ENCODE measurements around the gene GON4L. TPM values are rescaled to one million over a fixed set of nuclear protein-coding genes. Genes with fewer than 3 reads are reported as not detected.
"Not testable (repeated sequence)": the region's sequence is repeated elsewhere in the genome, so short reads cannot be mapped to it uniquely, and the experiment has no call there.

The GON4L gene
- total and polyA plus RNA-seq, 2 donors from 2014 or later = 14.2 to 62.1 TPM

DNA sequence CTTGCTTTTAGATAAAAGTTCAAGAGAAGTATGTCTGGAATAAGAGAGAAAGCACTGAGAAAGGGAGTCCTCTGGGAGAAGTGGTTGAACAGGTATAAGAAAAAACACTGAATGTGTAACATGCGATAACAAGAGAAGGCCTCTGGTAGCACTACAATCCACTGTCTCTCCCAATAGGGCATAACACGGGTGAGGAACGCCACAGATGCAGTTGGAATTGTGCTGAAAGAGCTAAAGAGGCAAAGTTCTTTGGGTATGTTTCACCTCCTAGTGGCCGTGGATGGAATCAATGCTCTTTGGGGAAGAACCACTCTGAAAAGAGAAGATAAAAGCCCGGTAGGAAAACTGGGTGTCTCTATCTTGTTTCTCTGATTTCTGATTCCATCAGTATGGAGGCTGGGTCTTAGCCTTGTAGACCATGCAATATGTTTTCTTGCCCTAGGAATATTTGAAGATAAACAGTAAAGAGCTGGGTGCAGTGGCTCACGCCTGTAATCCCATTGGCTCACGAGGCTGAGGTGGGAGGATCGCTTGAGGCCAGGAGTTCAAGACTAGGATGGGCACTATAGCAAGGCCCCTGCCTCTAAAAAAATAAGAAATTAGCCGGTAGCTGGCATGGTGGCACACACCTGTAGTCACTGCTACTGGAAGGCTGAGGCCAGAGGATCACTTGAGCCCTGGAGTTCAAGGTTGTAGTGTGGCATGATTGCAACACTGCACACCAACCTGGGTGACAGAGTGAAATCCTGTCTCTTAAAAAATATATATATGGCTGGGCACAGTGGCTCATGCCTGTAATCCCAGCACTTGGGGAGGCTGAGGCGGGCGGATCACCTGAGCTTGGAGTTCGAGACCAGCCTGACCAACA lies 127.7 kb downstream of the GON4L start:
- no peak overlapping the region for H3K27ac ChIP-seq (ENCODE audit: low read depth in 2 of 2, low read length in 2 of 2)
- no peak overlapping the region for H3K4me3 ChIP-seq (ENCODE audit: low read length in 3 of 3)
- H3K4me1 ChIP-seq (ENCODE audit: control insufficient read depth in 2 of 3, insufficient read depth in 2 of 3, low read depth in 1 of 3, low read length in 3 of 3) = no peaks in the 10 kb centered on the region
- H3K9ac ChIP-seq (ENCODE audit: low read length in 3 of 3) = no peak overlapping the region
- TF ChIP-seq, protein P1, sequence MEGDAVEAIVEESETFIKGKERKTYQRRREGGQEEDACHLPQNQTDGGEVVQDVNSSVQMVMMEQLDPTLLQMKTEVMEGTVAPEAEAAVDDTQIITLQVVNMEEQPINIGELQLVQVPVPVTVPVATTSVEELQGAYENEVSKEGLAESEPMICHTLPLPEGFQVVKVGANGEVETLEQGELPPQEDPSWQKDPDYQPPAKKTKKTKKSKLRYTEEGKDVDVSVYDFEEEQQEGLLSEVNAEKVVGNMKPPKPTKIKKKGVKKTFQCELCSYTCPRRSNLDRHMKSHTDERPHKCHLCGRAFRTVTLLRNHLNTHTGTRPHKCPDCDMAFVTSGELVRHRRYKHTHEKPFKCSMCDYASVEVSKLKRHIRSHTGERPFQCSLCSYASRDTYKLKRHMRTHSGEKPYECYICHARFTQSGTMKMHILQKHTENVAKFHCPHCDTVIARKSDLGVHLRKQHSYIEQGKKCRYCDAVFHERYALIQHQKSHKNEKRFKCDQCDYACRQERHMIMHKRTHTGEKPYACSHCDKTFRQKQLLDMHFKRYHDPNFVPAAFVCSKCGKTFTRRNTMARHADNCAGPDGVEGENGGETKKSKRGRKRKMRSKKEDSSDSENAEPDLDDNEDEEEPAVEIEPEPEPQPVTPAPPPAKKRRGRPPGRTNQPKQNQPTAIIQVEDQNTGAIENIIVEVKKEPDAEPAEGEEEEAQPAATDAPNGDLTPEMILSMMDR (IDR thresholded peaks at IDR 0.05; ENCODE audit: borderline replicate concordance, extremely low read depth, insufficient read depth) = peak; percentile 50
- DNase-seq (peak in 4 of 5 donors; percentile 43 to 88 (median 70)), FAIRE-seq (no peak)
- H3K9me3 ChIP-seq (ENCODE audit: control insufficient read depth in 2 of 3, insufficient read depth in 1 of 3, low read length in 3 of 3) = no peaks in the 10 kb centered on the region
- intact Hi-C loops (cut with DNase I) = no loop called here
- H3K27me3 ChIP-seq (ENCODE audit: control insufficient read depth, insufficient read depth, low read length) = no peaks in the 10 kb centered on the region
- H3K36me3 ChIP-seq (ENCODE audit: control insufficient read depth in 2 of 3, insufficient read depth in 3 of 3, low read length in 3 of 3) = peaks cover 2 to 10% (median 6%) of the 10 kb centered on the region in 3 donors

DNA sequence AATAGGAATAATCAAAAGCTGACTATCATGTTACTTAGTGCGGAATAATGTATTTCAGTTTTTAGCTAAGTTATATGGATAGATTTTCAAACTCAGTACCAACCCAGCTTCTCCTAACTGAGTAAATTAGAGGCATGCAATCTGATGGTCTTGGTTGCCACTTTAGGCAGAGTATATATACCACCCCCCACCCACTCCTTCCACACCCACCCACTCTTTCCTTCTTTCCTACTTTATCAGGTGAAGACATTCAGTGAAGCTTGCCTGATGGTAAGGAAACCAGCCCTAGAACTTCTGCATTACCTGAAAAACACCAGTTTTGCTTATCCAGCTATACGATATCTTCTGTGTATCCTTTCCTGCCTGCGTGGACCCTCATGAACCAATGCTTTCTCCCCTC lies 131.9 kb downstream of the GON4L start:
- no peaks in the 10 kb centered on the region for H3K27me3 ChIP-seq (ENCODE audit: control insufficient read depth, insufficient read depth, low read length)
- H3K9ac ChIP-seq (ENCODE audit: low read length in 3 of 3) = no peak overlapping the region
- H3K4me1 ChIP-seq (ENCODE audit: control insufficient read depth in 2 of 3, insufficient read depth in 2 of 3, low read depth in 1 of 3, low read length in 3 of 3) = no peaks in the 10 kb centered on the region
- peaks cover 2 to 7% (median 3%) of the 10 kb centered on the region in 3 donors for H3K36me3 ChIP-seq (ENCODE audit: control insufficient read depth in 2 of 3, insufficient read depth in 3 of 3, low read length in 3 of 3)
- FAIRE-seq = no peak
- DNase-seq = no peak
- no peaks in the 10 kb centered on the region for H3K9me3 ChIP-seq (ENCODE audit: control insufficient read depth in 2 of 3, insufficient read depth in 1 of 3, low read length in 3 of 3)
- intact Hi-C loops (cut with DNase I) = no loop called here
- no peak overlapping the region for H3K4me3 ChIP-seq (ENCODE audit: low read length in 3 of 3)
- H3K27ac ChIP-seq (ENCODE audit: low read depth in 2 of 2, low read length in 2 of 2) = no peak overlapping the region
- TF ChIP-seq, protein P1 (IDR thresholded peaks at IDR 0.05; ENCODE audit: borderline replicate concordance, extremely low read depth, insufficient read depth) = no peak

DNA sequence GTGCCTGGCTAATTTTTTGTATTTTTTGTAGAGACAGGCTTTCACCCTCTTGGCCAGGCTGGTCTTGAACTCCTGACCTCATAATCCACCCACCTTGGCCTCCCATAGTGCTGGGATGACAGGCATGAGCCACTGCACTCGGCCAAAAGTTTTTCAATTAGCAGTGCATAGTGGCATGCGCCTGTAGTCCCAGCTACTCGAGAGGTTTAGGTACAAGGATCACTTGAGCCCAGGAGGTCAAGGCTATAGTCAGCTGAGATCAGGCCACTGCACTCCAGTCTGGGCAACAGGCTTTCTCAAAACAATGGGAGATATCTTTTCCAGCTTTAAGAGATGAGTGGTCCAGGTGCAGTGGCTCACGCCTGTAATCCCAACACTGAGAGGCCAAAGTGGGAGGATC lies 137.3 kb downstream of the GON4L start:
- no peak overlapping the region for H3K27ac ChIP-seq (ENCODE audit: low read depth in 2 of 2, low read length in 2 of 2)

DNA sequence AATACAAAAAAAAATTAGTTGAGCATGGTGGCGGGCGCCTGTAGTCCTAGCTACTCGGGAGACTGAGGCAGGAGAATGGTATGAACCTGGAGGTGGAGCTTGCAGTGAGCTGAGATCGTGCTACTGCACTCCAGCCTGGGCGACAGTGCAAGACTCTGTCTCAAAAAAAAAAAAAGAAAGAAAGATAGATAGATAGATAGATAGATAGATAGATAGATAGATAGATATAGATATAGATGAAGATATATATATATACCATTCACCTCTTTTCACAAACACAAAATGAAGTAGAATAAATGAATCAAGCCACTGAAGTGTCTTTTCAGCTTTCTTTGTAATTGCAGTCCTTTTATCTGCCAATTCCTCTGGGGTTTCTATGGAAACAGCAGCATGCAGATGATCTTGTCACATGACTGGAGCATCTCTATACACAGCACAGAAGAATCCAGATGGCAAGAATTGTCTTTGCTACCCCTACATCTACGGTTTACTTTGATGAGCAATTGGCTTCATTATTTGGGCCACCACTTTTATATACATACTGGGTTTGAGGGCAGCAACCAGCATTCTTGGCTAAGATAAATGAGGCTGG lies 138.4 kb downstream of the GON4L start:
- not testable (repeated sequence) for H3K36me3 ChIP-seq (ENCODE audit: control insufficient read depth in 2 of 3, insufficient read depth in 3 of 3, low read length in 3 of 3)

More for the DNA sequence above, 137.3 kb downstream of the GON4L start:
- Histone ChIP-seq H3K9me3 (ENCODE audit: control insufficient read depth in 2 of 3, insufficient read depth in 1 of 3, low read length in 3 of 3) (no peaks in the 10 kb centered on the region), H3K4me1 (ENCODE audit: control insufficient read depth in 2 of 3, insufficient read depth in 2 of 3, low read depth in 1 of 3, low read length in 3 of 3) (no peaks in the 10 kb centered on the region), H3K36me3 (ENCODE audit: control insufficient read depth in 2 of 3, insufficient read depth in 3 of 3, low read length in 3 of 3) (peaks cover 0 to 2% (median 0%) of the 10 kb centered on the region in 3 donors), H3K9ac (ENCODE audit: low read length in 3 of 3) (no peak overlapping the region), H3K27me3 (ENCODE audit: control insufficient read depth, insufficient read depth, low read length) (no peaks in the 10 kb centered on the region), H3K4me3 (ENCODE audit: low read length in 3 of 3) (no peak overlapping the region)
- TF ChIP-seq, protein P1 (IDR thresholded peaks at IDR 0.05; ENCODE audit: borderline replicate concordance, extremely low read depth, insufficient read depth) = no peak
- DNase-seq = no peak
- no peak for FAIRE-seq
- intact Hi-C loops (cut with DNase I) = no loop called here

More for the DNA sequence above, 138.4 kb downstream of the GON4L start:
- intact Hi-C loops (cut with DNase I); H3K4me3 ChIP-seq (ENCODE audit: low read length in 3 of 3); DNase-seq; H3K27me3 ChIP-seq (ENCODE audit: control insufficient read depth, insufficient read depth, low read length); H3K9me3 ChIP-seq (ENCODE audit: control insufficient read depth in 2 of 3, insufficient read depth in 1 of 3, low read length in 3 of 3); H3K4me1 ChIP-seq (ENCODE audit: control insufficient read depth in 2 of 3, insufficient read depth in 2 of 3, low read depth in 1 of 3, low read length in 3 of 3); H3K9ac ChIP-seq (ENCODE audit: low read length in 3 of 3); H3K27ac ChIP-seq (ENCODE audit: low read depth in 2 of 2, low read length in 2 of 2); FAIRE-seq: not testable (repeated sequence)

Measured in kidney (tissue), 14 donors.